ENCODE data around the gene CHD2. TPM values are rescaled to one million over a fixed set of nuclear protein-coding genes. Genes with fewer than 3 reads are reported as not detected.

The CHD2 gene
- total and polyA plus RNA-seq, 8 donors: 21.5 to 833 (median 131) TPM

DNA sequence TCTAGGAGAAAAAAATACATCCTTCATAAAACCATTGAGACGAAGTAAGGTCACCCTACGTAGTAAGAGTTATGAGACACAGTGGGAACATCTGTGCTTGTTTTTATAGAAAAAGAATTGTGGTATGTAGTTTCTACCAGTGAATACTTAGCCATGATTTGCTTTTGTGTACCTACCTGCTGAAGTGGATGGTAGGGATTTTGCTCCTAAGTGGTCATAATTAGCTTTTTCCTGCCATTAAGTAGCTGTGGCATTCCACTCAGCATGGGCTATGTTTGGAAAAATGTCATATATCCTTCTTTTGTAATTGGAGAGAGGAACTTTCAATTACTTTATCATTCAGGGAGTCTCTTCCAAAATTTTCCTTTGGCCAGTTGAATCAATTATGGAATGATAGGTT lies 63.7 kb downstream of the CHD2 start:
- Histone ChIP-seq H3K4me3 (no peak overlapping the region), H3K36me3 (peaks cover 44 to 98% (median 97%) of the 10 kb centered on the region in 4 donors), H3K4me1 (peaks cover 0 to 17% (median 1%) of the 10 kb centered on the region in 4 donors), H3K27me3 (no peaks in the 10 kb centered on the region), H3K27ac (no peak overlapping the region), H3K9me3 (no peaks in the 10 kb centered on the region)
- 95 to 100% (median 97%) methylated on average over 2 of the region's 2 CpGs for WGBS, 5 donors
- TF ChIP-seq POLR2AphosphoS5 (IDR thresholded peaks at IDR 0.05) (no peak), EP300 (IDR thresholded peaks at IDR 0.05) (no peak), POLR2A (IDR thresholded peaks at IDR 0.05) (no peak)
- TF ChIP-seq, protein P1, sequence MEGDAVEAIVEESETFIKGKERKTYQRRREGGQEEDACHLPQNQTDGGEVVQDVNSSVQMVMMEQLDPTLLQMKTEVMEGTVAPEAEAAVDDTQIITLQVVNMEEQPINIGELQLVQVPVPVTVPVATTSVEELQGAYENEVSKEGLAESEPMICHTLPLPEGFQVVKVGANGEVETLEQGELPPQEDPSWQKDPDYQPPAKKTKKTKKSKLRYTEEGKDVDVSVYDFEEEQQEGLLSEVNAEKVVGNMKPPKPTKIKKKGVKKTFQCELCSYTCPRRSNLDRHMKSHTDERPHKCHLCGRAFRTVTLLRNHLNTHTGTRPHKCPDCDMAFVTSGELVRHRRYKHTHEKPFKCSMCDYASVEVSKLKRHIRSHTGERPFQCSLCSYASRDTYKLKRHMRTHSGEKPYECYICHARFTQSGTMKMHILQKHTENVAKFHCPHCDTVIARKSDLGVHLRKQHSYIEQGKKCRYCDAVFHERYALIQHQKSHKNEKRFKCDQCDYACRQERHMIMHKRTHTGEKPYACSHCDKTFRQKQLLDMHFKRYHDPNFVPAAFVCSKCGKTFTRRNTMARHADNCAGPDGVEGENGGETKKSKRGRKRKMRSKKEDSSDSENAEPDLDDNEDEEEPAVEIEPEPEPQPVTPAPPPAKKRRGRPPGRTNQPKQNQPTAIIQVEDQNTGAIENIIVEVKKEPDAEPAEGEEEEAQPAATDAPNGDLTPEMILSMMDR (IDR thresholded peaks at IDR 0.05): no peak
- intact Hi-C loops (cut with DNase I; ENCODE audit: low total_unique reads): no loop called here
- DNase-seq: no peak

DNA sequence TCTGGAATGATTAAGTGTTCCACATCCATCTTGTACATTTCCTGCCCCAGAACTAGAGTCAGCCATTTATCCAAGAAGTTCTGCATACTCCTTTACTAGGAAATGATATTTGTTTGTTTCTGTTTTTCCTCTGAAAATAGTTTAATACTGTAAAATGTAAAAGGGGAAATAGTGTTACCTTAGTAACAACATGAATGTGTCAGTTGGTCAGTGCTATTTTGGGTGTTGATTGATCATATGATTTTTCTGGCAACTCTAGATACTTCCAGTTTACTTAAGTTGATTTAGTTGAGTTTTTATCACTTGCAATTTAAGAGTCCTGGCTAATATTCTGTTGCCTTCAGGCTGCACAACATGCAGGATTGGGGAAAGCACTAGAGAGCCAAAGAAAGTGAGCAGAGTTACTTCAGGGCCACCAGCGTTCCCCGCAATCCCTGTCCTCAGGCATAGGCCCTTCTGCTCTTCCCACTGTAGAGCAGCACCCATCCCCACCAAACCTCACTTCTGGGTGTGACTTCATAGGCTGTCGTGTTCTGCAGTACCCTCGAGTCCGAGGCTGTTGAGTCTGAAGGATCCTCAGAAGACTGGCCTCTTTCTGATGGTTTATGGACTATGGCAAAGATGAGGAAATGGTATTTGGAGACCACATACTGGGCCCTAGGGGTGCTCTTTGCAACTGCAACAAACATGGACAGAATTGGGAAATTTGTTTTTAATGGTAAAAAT lies 69.0 kb downstream of the CHD2 start:
- TF ChIP-seq POLR2A (IDR thresholded peaks at IDR 0.05) (no peak), POLR2AphosphoS5 (IDR thresholded peaks at IDR 0.05) (no peak), EP300 (IDR thresholded peaks at IDR 0.05) (no peak)
- TF ChIP-seq, protein P1 (IDR thresholded peaks at IDR 0.05): no peak
- Histone ChIP-seq H3K27me3 (no peaks in the 10 kb centered on the region), H3K36me3 (peaks cover 28 to 99% (median 95%) of the 10 kb centered on the region in 4 donors), H3K4me3 (no peak overlapping the region), H3K4me1 (peaks cover 0 to 17% (median 11%) of the 10 kb centered on the region in 4 donors), H3K9me3 (no peaks in the 10 kb centered on the region), H3K27ac (peak overlapping the region in 2 of 5 donors; percentile 36 to 39)
- intact Hi-C loops (cut with DNase I; ENCODE audit: low total_unique reads): no loop called here
- 88 to 97% (median 91%) methylated on average over 5 of the region's 5 CpGs for WGBS, 5 donors
- DNase-seq: no peak

DNA sequence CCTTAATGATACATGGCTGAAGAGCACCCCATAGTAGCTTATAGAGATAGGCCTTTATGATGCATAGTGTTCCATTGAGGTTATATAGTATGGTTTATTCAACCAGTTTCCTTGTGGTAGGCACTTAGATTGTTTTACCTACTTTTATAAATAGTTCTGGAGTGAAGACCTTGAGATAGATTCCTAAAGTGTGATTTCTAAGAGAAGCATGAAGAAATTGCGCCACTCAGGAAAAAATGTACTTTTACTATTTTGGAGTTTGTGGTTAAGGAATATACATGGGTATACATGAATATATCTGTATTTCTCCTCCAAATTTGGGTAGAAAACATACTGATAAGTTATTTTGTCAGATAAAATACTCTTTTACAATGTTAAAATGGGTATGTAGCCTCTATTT lies 70.5 kb downstream of the CHD2 start:
- intact Hi-C loops (cut with DNase I; ENCODE audit: low total_unique reads): no loop called here
- Histone ChIP-seq H3K27me3 (no peaks in the 10 kb centered on the region), H3K9me3 (no peaks in the 10 kb centered on the region), H3K4me1 (peaks cover 0 to 21% (median 12%) of the 10 kb centered on the region in 4 donors), H3K27ac (no peak overlapping the region), H3K36me3 (peaks cover 39 to 99% (median 95%) of the 10 kb centered on the region in 4 donors), H3K4me3 (no peak overlapping the region)
- TF ChIP-seq POLR2A (IDR thresholded peaks at IDR 0.05) (no peak), POLR2AphosphoS5 (IDR thresholded peaks at IDR 0.05) (no peak), EP300 (IDR thresholded peaks at IDR 0.05) (no peak)
- TF ChIP-seq, protein P1 (IDR thresholded peaks at IDR 0.05): no peak
- WGBS, 5 donors: 96 to 100% (median 98%) methylated on average over 1 of the region's 1 CpG
- no peak for DNase-seq

DNA sequence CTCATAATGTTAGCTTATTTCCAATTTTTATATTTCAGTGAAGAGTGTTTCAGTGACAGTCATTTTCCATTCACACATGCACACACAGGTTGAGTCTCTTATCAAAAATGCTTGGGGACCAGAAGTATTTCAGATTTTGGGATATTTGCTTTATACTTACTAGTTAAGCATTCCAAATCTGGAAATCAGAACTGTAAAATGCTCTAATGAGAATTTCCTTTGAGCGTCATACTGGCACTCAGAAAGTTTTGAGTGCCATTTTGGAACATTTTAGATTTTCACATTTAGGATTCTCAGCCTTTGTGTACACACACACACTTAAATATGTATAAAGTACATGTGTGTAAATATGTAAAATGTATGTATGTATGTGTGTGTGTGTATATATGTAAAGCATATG lies 71.0 kb downstream of the CHD2 start:
- intact Hi-C loops (cut with DNase I; ENCODE audit: low total_unique reads): no loop called here
- 97 to 100% (median 98%) methylated on average over 1 of the region's 1 CpG for WGBS, 5 donors
- H3K4me3 ChIP-seq: no peak overlapping the region
- H3K27ac ChIP-seq: no peak overlapping the region
- H3K9me3 ChIP-seq: no peaks in the 10 kb centered on the region
- no peaks in the 10 kb centered on the region for H3K27me3 ChIP-seq
- peaks cover 0 to 25% (median 12%) of the 10 kb centered on the region in 4 donors for H3K4me1 ChIP-seq
- DNase-seq: no peak
- H3K36me3 ChIP-seq: peaks cover 42 to 100% (median 96%) of the 10 kb centered on the region in 4 donors
- TF ChIP-seq POLR2AphosphoS5 (IDR thresholded peaks at IDR 0.05) (no peak), POLR2A (IDR thresholded peaks at IDR 0.05) (no peak), EP300 (IDR thresholded peaks at IDR 0.05) (no peak)
- TF ChIP-seq, protein P1 (IDR thresholded peaks at IDR 0.05): no peak
